ENCODE data around the gene PRSS23.

Gene PRSS23

DNA sequence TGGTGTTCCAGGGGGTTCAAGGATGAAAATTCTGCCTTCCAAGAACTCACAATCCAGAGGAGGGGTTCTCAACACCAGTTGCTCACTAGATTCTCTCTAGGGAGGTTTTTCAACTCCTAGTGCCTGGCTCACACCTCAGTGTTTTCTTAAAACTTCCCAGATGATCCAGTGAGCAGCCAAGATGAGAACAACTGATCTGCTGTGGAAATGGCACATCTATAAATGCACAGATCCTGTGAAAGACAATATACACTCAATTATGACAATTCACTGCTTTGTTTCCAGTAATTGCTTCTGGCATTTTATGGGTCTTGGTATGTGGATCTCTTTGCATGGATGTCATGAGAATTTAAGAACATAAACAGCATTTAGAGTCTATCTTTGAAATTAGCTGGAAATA lies 45.2 kb upstream of the PRSS23 start:
- TF ChIP-seq ZNF70 (CRISPR knock-in tag; IDR thresholded peaks at IDR 0.05): no peak
- TF ChIP-seq, protein P1, sequence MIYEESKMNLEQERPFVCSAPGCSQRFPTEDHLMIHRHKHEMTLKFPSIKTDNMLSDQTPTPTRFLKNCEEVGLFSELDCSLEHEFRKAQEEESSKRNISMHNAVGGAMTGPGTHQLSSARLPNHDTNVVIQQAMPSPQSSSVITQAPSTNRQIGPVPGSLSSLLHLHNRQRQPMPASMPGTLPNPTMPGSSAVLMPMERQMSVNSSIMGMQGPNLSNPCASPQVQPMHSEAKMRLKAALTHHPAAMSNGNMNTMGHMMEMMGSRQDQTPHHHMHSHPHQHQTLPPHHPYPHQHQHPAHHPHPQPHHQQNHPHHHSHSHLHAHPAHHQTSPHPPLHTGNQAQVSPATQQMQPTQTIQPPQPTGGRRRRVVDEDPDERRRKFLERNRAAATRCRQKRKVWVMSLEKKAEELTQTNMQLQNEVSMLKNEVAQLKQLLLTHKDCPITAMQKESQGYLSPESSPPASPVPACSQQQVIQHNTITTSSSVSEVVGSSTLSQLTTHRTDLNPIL (CRISPR knock-in tag; IDR thresholded peaks at IDR 0.05; ENCODE audit: low read depth): no peak
- TF ChIP-seq ISL1 (CRISPR knock-in tag; IDR thresholded peaks at IDR 0.05): 0 out of 2 replicates have a peak, but pooled peaks have one; percentile 41
- TF ChIP-seq, protein P2, sequence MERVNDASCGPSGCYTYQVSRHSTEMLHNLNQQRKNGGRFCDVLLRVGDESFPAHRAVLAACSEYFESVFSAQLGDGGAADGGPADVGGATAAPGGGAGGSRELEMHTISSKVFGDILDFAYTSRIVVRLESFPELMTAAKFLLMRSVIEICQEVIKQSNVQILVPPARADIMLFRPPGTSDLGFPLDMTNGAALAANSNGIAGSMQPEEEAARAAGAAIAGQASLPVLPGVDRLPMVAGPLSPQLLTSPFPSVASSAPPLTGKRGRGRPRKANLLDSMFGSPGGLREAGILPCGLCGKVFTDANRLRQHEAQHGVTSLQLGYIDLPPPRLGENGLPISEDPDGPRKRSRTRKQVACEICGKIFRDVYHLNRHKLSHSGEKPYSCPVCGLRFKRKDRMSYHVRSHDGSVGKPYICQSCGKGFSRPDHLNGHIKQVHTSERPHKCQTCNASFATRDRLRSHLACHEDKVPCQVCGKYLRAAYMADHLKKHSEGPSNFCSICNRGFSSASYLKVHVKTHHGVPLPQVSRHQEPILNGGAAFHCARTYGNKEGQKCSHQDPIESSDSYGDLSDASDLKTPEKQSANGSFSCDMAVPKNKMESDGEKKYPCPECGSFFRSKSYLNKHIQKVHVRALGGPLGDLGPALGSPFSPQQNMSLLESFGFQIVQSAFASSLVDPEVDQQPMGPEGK (CRISPR knock-in tag; IDR thresholded peaks at IDR 0.05; ENCODE audit: borderline replicate concordance): no peak
- ATAC-seq: peak; percentile 67

DNA sequence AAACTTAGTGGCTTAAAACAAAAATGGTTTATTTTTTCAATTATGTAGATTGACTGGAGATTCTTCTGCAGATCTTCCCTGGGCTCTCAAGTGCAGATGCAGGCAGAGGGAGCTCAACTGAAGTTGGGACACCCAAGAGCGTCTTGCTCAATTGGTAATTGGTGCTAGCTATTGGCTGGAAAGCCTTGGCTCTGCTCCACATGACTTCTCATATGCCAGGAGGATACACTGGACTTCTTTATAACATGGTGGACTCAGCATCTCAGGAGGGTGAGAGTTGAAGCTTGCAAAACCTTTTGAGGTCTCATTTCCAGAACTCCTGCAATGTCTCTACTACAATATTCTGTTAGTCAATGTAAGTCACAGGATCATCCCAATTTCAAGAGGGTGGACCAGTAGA lies 42.2 kb upstream of the PRSS23 start:
- no peak for ATAC-seq
- TF ChIP-seq ZFP30 (CRISPR knock-in tag; IDR thresholded peaks at IDR 0.05) (no peak), PPARA (CRISPR knock-in tag; IDR thresholded peaks at IDR 0.05; ENCODE audit: borderline replicate concordance) (no peak), OSR1 (CRISPR knock-in tag; IDR thresholded peaks at IDR 0.05) (no peak), ZNF8 (CRISPR knock-in tag; IDR thresholded peaks at IDR 0.05) (no peak), ZC3H10 (CRISPR knock-in tag; IDR thresholded peaks at IDR 0.05) (no peak), BACH2 (CRISPR knock-in tag; IDR thresholded peaks at IDR 0.05; ENCODE audit: borderline replicate concordance) (no peak), TOX (CRISPR knock-in tag; IDR thresholded peaks at IDR 0.05; ENCODE audit: borderline replicate concordance) (no peak), GLIS3 (CRISPR knock-in tag; IDR thresholded peaks at IDR 0.05) (no peak), ISL1 (CRISPR knock-in tag; IDR thresholded peaks at IDR 0.05) (no peak), ZNF70 (CRISPR knock-in tag; IDR thresholded peaks at IDR 0.05) (no peak), ZNF565 (CRISPR knock-in tag; conservative IDR thresholded peaks at IDR 0.05; ENCODE audit: low read depth) (no peak), TCF4 (CRISPR knock-in tag; IDR thresholded peaks at IDR 0.05; ENCODE audit: borderline replicate concordance) (no peak), CSDC2 (CRISPR knock-in tag; IDR thresholded peaks at IDR 0.05) (no peak), RARB (CRISPR knock-in tag; IDR thresholded peaks at IDR 0.05) (no peak), ARNTL (CRISPR knock-in tag; IDR thresholded peaks at IDR 0.05; ENCODE audit: borderline replicate concordance, low read depth) (no peak)
- TF ChIP-seq, protein P1 (CRISPR knock-in tag; IDR thresholded peaks at IDR 0.05; ENCODE audit: low read depth): no peak
- TF ChIP-seq, protein P2 (CRISPR knock-in tag; IDR thresholded peaks at IDR 0.05; ENCODE audit: borderline replicate concordance): no peak
- TF ChIP-seq, protein P3, sequence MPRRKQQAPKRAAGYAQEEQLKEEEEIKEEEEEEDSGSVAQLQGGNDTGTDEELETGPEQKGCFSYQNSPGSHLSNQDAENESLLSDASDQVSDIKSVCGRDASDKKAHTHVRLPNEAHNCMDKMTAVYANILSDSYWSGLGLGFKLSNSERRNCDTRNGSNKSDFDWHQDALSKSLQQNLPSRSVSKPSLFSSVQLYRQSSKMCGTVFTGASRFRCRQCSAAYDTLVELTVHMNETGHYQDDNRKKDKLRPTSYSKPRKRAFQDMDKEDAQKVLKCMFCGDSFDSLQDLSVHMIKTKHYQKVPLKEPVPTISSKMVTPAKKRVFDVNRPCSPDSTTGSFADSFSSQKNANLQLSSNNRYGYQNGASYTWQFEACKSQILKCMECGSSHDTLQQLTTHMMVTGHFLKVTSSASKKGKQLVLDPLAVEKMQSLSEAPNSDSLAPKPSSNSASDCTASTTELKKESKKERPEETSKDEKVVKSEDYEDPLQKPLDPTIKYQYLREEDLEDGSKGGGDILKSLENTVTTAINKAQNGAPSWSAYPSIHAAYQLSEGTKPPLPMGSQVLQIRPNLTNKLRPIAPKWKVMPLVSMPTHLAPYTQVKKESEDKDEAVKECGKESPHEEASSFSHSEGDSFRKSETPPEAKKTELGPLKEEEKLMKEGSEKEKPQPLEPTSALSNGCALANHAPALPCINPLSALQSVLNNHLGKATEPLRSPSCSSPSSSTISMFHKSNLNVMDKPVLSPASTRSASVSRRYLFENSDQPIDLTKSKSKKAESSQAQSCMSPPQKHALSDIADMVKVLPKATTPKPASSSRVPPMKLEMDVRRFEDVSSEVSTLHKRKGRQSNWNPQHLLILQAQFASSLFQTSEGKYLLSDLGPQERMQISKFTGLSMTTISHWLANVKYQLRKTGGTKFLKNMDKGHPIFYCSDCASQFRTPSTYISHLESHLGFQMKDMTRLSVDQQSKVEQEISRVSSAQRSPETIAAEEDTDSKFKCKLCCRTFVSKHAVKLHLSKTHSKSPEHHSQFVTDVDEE (CRISPR knock-in tag; IDR thresholded peaks at IDR 0.05): no peak
- TF ChIP-seq, protein P4, sequence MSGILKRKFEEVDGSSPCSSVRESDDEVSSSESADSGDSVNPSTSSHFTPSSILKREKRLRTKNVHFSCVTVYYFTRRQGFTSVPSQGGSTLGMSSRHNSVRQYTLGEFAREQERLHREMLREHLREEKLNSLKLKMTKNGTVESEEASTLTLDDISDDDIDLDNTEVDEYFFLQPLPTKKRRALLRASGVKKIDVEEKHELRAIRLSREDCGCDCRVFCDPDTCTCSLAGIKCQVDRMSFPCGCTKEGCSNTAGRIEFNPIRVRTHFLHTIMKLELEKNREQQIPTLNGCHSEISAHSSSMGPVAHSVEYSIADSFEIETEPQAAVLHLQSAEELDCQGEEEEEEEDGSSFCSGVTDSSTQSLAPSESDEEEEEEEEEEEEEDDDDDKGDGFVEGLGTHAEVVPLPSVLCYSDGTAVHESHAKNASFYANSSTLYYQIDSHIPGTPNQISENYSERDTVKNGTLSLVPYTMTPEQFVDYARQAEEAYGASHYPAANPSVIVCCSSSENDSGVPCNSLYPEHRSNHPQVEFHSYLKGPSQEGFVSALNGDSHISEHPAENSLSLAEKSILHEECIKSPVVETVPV (CRISPR knock-in tag; IDR thresholded peaks at IDR 0.05): no peak

DNA sequence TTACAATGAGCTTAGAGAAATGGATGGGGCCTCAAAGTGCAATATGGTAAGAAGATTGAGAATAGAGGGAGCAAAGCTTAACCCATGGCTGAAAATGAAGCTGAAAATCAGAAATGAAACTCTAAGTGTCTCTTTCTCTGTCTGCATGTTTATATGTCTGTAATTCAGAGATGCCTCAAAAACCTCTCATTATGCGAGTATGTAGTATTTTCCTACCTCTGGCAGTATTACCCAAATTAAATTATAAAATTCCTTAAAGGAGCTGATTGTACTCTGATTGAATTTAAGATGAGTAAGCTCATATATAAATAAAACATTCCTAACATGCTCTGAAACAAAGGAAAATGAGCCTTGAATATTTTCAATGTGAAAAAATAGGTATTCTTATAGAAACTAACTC lies 39.8 kb upstream of the PRSS23 start:
- peak; percentile 81 for ATAC-seq
- peak; percentile 53; the same call in 1 of the 2 replicates for TF ChIP-seq ZFP3 (CRISPR knock-in tag; IDR thresholded peaks at IDR 0.05)
- TF ChIP-seq, protein P2 (CRISPR knock-in tag; IDR thresholded peaks at IDR 0.05; ENCODE audit: borderline replicate concordance): 0 out of 2 replicates have a peak, but pooled peaks have one; percentile 33
- no peak for TF ChIP-seq ESRRG (CRISPR knock-in tag; IDR thresholded peaks at IDR 0.05)
- peak; percentile 96 for TF ChIP-seq ISL1 (CRISPR knock-in tag; IDR thresholded peaks at IDR 0.05)

All from SK-N-SH treated with all-trans-retinoic acid at 6 μM for 48 hours (cell line).